B cell (primary cell): ENCODE measurements around the gene ZNF223. TPM values are rescaled to one million over a fixed set of nuclear protein-coding genes. Genes with fewer than 3 reads are reported as not detected.

Source experiments
- ATAC-seq: fragments of 200-7000 bp; cut with Tn5 transposase; one replicate; pipeline ENCODE4 v1.10.0; 2021; ENCODE audit warnings: low read depth, mild to moderate bottlenecking, moderate number of reproducible peaks, moderate library complexity
- CTCF ChIA-PET: fragments of 350-600 bp; sonication (Branson Sonifier 250); formaldehyde crosslinking; loops from one replicate; lab custom pipeline; 2021; ENCODE audit warnings: antibody characterized with exemption, inconsistent platforms; lab: Charles Lee
- POLR2A ChIA-PET: fragments of 350-600 bp; sonication (Branson Sonifier 250); formaldehyde crosslinking; loops from one replicate; lab custom pipeline; 2021; ENCODE audit warnings: antibody characterized with exemption; lab: Charles Lee
- DNase-seq: peaks from one replicate; pipeline ENCODE4 v3.0.0; 2013
- H2AFZ ChIP-seq: 2 replicates; pipeline ENCODE4 v1.6.1; 2012; ENCODE audit warnings: mild to moderate bottlenecking, low read depth, low read length; ENCODE audit not compliant: insufficient read depth, poor library complexity, severe bottlenecking
- H3K27ac ChIP-seq, 2 donors: 1 replicate in 1 of 2; 2 replicates in 1 of 2; pipeline ENCODE4 v1.5.1; 2012 to 2013; ENCODE audit warnings: low read length in 2 of 2, mild to moderate bottlenecking in 2 of 2, moderate library complexity in 1 of 2
- H3K27me3 ChIP-seq, 4 experiments: fragments of 200-600 bp in 1 of 4; sonication (generic) in 1 of 4; replicated peaks in 1 of 4; 1 replicate in 2 of 4; 2 replicates in 2 of 4; pipeline versions ENCODE4 v1.6.1 to v1.7.0; 2013 to 2016; ENCODE audit warnings: low read length in 3 of 4, mild to moderate bottlenecking in 2 of 4, mixed read lengths in 1 of 4, moderate library complexity in 1 of 4; ENCODE audit not compliant: insufficient read depth in 4 of 4, control insufficient read depth in 3 of 4; ENCODE audit errors: control extremely low read depth in 1 of 4
- H3K36me3 ChIP-seq, 2 experiments: replicated peaks in 1 of 2; 1 replicate in 1 of 2; 2 replicates in 1 of 2; pipeline versions ENCODE4 v1.6.1 to v1.7.1; 2013; ENCODE audit warnings: low read length in 1 of 2; ENCODE audit not compliant: insufficient read depth in 2 of 2, control insufficient read depth in 1 of 2; ENCODE audit errors: control extremely low read depth in 1 of 2, extremely low read depth in 1 of 2
- H3K4me1 ChIP-seq, 2 donors: fragments of 200-600 bp in 1 of 2; sonication (generic) in 1 of 2; 1 replicate in 1 of 2; 2 replicates in 1 of 2; pipeline versions ENCODE4 v1.5.1 to v1.6.1; 2013 to 2017; ENCODE audit warnings: low read length in 2 of 2; ENCODE audit not compliant: control insufficient read depth in 2 of 2, insufficient read depth in 2 of 2
- H3K4me2 ChIP-seq: replicated peaks from 2 replicates; pipeline ENCODE3; 2012; ENCODE audit warnings: mild to moderate bottlenecking, low read depth, low read length; ENCODE audit not compliant: poor library complexity, severe bottlenecking
- H3K4me3 ChIP-seq, 5 experiments: fragments of 200-600 bp in 1 of 5; sonication (generic) in 1 of 5; 1 replicate in 3 of 5; 2 replicates in 2 of 5; pipeline versions ENCODE4 v1.5.1 to v1.7.0; 2011 to 2016; ENCODE audit warnings: low read length in 4 of 5, mild to moderate bottlenecking in 4 of 5, low read depth in 2 of 5, control low read depth in 1 of 5, moderate library complexity in 1 of 5; ENCODE audit not compliant: insufficient read depth in 1 of 5; ENCODE audit errors: control extremely low read depth in 1 of 5, extremely low read depth in 1 of 5
- H3K79me2 ChIP-seq: fragments of 200-600 bp; sonication (generic); one replicate; pipeline ENCODE4 v1.6.0; 2016; ENCODE audit warnings: low read length; ENCODE audit not compliant: control insufficient read depth, insufficient read depth
- H3K9ac ChIP-seq: fragments of 200-600 bp; sonication (generic); 2 replicates; pipeline ENCODE4 v1.6.1; 2017; ENCODE audit warnings: mild to moderate bottlenecking, low read length, moderate library complexity
- H3K9me3 ChIP-seq, 3 donors: one replicate each; pipeline versions ENCODE4 v1.6.1 to v1.7.1; 2013; ENCODE audit warnings: low read length in 2 of 3; ENCODE audit not compliant: control insufficient read depth in 2 of 3, insufficient read depth in 1 of 3; ENCODE audit errors: control extremely low read depth in 1 of 3
- H4K20me1 ChIP-seq: 2 replicates; pipeline ENCODE4 v1.6.0; 2012; ENCODE audit warnings: mild to moderate bottlenecking, low read length; ENCODE audit not compliant: insufficient read depth, control insufficient read depth, poor library complexity, severe bottlenecking
- H3K27ac Mint-ChIP-seq: one replicate; pipeline ENCODE4 v1.8.0; 2021; ENCODE audit warnings: mixed read lengths
- H3K27me3 Mint-ChIP-seq: one replicate; pipeline ENCODE4 v1.8.0; 2021; ENCODE audit warnings: mixed read lengths
- H3K4me1 Mint-ChIP-seq: one replicate; pipeline ENCODE4 v1.8.0; 2021; ENCODE audit warnings: mixed read lengths
- H3K4me3 Mint-ChIP-seq: one replicate; pipeline ENCODE4 v1.8.0; 2021; ENCODE audit warnings: mixed read lengths
- H3K9me3 Mint-ChIP-seq: one replicate; pipeline ENCODE4 v1.8.0; 2022; ENCODE audit warnings: mixed read lengths; ENCODE audit not compliant: insufficient read depth
- CTCF ChIP-seq: fragments of 200-600 bp; IDR thresholded peaks from one replicate; pipeline ENCODE4 v1.8.0; 2022; ENCODE audit warnings: antibody characterized with exemption, mild to moderate bottlenecking
- EZH2 ChIP-seq: IDR thresholded peaks from 2 replicates; pipeline ENCODE4 v1.6.1; 2012; ENCODE audit warnings: borderline replicate concordance, low read depth, mild to moderate bottlenecking, moderate library complexity, low read length; ENCODE audit not compliant: insufficient read depth, poor library complexity, severe bottlenecking
- WGBS: methylation state at CpG from one replicate; pipeline ENCODE4 v1.1.5; 2013; ENCODE audit warnings: missing lambda C conversion rate; ENCODE audit not compliant: insufficient coverage; 5-methylcytosine and 5-hydroxymethylcytosine counted together
- intact Hi-C: fragments of 100-400 bp; cut with micrococcal nuclease; formaldehyde crosslinking; loops from one replicate; pipeline ENCODE4 v1.10.0; 2022
- polyA plus RNA-seq: library from polyadenylated mRNA; depleted of rRNA; stranded (reverse); fragments of >200 nt; gene quantifications from 2 replicates; pipeline ENCODE4 v1.2.3, GENCODE V29; 2012
- total RNA-seq, 2 donors: library from RNA; stranded (reverse); fragments of 120-200 nt in 1 of 2; gene quantifications; 1 replicate in 1 of 2; 2 replicates in 1 of 2; pipeline versions ENCODE4 v1.2.3 to v1.2.4, GENCODE V29; 2013 to 2022

Gene ZNF223
- total and polyA plus RNA-seq, 2 donors (not counting 1 experiment from before 2014, with no cell fraction given) = 2.9 to 7.3 TPM

GRCh38 chr19:44026622-44027021 lies 25.2 kb upstream of the ZNF223 start:
- TF ChIP-seq EZH2 (no peak), CTCF (no peak)
- intact Hi-C loops = no loop called here
- CTCF ChIA-PET = no interaction called here

GRCh38 chr19:44032001-44032610 lies 19.7 kb upstream of the ZNF223 start:
- 71% methylated on average over 1 of the region's 1 CpG for WGBS
- POLR2A ChIA-PET = no interaction called here
- H3K4me3 Mint-ChIP-seq = no peak overlapping the region
- intact Hi-C loops = no loop called here
- CTCF ChIA-PET = no interaction called here
- no peak overlapping the region for H2AFZ ChIP-seq
- TF ChIP-seq EZH2 (no peak), CTCF (no peak)
- H3K27me3 ChIP-seq = no peaks in the 10 kb centered on the region
- no peak overlapping the region for H3K27ac ChIP-seq
- H3K27ac Mint-ChIP-seq = no peak overlapping the region
- H3K79me2 ChIP-seq = no peaks in the 10 kb centered on the region
- H3K9me3 Mint-ChIP-seq = peaks cover 25% of the 10 kb centered on the region
- H3K36me3 ChIP-seq = peaks cover 29 to 54% of the 10 kb centered on the region in 2 experiments
- H3K4me2 ChIP-seq = no peak overlapping the region
- peaks cover 25 to 77% (median 40%) of the 10 kb centered on the region in 3 donors for H3K9me3 ChIP-seq
- H3K9ac ChIP-seq = no peak overlapping the region
- H3K4me1 Mint-ChIP-seq = peaks cover 1% of the 10 kb centered on the region
- DNase-seq (no peak), ATAC-seq (no peak)
- H4K20me1 ChIP-seq = no peaks in the 10 kb centered on the region
- peak overlapping the region in 1 of 5 experiments; percentile 18 for H3K4me3 ChIP-seq
- no peaks in the 10 kb centered on the region for H3K4me1 ChIP-seq
- H3K27me3 Mint-ChIP-seq = no peaks in the 10 kb centered on the region

More at GRCh38 chr19:44026622-44027021, 25.2 kb upstream of the ZNF223 start:
- Histone ChIP-seq H4K20me1 (no peaks in the 10 kb centered on the region), H2AFZ (no peak overlapping the region), H3K4me1 (peaks cover 11 to 13% of the 10 kb centered on the region in 2 donors), H3K4me2 (no peak overlapping the region), H3K4me3 (no peak overlapping the region), H3K9me3 (peaks cover 11 to 37% (median 19%) of the 10 kb centered on the region in 3 donors), H3K27ac (no peak overlapping the region), H3K79me2 (peaks cover 6% of the 10 kb centered on the region), H3K9ac (no peak overlapping the region), H3K27me3 (no peaks in the 10 kb centered on the region), H3K36me3 (peaks cover 25 to 48% of the 10 kb centered on the region in 2 experiments)
- Mint-ChIP-seq H3K27me3 (peaks cover 3% of the 10 kb centered on the region), H3K4me1 (peaks cover 19% of the 10 kb centered on the region), H3K9me3 (peaks cover 10% of the 10 kb centered on the region), H3K27ac (no peak overlapping the region), H3K4me3 (peak overlapping the region; percentile 37)
- ATAC-seq (no peak), DNase-seq (no peak)
- WGBS = 100% methylated on average over 2 of the region's 6 CpGs
- POLR2A ChIA-PET = no interaction called here
